Measurements from ENCODE around the gene TRMU.

Gene TRMU, protein sequence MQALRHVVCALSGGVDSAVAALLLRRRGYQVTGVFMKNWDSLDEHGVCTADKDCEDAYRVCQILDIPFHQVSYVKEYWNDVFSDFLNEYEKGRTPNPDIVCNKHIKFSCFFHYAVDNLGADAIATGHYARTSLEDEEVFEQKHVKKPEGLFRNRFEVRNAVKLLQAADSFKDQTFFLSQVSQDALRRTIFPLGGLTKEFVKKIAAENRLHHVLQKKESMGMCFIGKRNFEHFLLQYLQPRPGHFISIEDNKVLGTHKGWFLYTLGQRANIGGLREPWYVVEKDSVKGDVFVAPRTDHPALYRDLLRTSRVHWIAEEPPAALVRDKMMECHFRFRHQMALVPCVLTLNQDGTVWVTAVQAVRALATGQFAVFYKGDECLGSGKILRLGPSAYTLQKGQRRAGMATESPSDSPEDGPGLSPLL

DNA sequence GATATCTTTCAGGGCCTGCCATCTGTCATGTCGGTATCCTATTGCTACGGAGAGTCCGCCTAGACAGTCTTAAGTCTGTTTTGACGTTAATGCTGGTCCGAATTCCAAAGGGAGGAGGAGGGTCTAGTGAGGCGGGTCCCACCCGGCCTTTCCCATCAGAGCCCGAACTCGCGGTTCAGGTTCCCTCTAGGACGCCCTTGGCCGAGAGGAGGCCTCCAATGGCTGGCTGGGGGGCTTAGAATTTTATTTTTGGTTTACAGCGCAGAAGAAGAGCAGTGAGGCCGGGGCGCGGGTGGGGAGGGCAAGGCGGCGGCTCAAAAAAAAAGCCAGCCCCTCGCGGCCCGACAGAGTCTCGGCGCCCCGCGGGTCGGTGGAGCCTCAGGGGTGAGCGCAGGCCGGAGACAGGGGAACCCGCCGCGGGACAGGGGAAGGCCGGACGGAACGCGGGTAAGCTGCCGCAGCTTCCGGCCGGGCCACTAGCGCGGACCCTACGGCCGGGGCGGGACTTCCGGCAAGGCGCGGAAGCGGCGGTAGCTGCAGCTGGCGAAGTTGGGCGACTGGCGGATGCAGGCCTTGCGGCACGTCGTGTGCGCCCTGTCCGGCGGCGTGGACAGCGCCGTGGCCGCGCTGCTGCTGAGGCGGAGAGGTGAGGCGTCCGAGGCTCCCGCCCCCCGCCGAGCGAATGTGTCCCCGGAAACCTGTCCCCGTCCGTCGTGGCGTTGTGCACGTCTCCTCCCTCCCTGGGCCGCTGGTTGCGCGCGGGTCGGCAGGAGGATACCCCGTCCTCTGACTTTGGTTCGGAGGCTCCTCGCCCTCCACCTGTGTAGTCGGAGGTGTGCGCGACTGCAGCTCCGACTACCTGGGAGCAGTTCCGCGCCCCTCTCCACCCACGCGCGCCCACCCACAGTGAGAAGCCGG, at the start of gene TRMU:
Gene TRMU, plus strand, starts transcription at position 514 of the 918 bp plus-strand sequence. Its CDS starts 51 bp downstream, at position 565.
- DNase-seq (ENCODE audit: low read depth), result peak; percentile 77

DNA sequence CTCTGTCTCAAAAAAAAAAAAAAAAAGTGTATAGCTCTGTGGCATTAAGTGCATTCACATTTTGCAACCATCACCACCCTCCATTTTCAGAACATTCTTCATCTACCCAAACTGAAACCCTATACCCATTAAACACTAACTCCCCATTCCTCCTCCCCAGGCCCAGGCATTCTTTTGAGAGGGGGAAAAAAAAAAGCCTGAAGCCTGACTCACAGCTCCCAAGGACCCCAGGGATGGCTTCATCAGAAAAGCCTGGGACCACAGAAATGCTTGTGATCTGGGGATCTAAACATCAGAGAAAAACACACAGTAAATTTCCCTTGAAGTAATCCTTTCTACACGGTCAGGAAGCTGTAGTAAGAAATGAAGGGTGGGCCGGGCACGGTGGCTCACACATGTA, 49.5 kb upstream of the TRMU start:
- DNase-seq (ENCODE audit: low read depth), result no peak

DNA sequence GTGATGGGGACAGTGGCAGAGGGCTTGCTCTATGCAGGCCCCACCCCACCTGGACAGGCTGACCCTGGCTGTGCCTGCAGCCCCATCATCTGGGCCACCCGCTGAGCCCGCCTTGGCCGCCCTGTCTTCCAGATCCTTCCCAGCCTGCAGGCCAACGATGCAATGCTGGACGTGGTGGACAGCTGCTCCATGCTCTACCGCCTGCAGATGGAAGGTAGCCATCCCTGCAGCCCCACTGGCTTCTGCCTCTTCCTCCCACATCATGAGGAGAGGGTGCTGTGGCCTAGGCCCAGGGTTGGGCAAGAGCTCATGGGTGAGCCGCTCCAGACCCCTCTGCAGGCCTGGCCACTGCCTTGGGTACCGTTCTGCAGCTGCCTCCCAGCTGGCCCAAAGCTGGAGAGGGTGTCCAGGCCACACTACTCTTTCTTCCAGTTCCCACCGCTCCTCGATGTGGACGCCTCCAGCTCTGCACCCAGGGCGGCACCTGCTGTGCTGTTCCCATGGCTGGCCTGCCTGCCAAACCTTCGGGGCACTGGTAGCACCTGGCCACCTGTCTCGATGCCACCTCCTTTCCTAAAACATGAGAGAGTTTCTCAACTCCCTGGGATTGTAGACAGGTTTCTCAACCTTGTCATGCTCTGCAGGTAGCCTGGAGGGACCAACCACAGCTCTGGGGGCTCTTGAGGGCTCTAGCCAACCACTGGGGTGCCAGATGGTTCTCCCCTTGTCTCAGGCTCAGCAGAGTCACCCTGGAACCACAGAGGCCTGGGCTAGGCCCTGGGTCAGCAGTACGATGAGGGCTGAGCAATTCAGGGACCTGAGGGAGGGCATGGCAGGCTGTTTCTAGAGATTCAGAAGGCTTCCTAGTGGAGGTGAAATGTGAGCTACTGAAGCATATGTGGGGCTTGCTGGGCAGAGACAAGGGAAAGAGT, 48.3 kb upstream of the TRMU start:
- no peak for DNase-seq (ENCODE audit: low read depth)

DNA sequence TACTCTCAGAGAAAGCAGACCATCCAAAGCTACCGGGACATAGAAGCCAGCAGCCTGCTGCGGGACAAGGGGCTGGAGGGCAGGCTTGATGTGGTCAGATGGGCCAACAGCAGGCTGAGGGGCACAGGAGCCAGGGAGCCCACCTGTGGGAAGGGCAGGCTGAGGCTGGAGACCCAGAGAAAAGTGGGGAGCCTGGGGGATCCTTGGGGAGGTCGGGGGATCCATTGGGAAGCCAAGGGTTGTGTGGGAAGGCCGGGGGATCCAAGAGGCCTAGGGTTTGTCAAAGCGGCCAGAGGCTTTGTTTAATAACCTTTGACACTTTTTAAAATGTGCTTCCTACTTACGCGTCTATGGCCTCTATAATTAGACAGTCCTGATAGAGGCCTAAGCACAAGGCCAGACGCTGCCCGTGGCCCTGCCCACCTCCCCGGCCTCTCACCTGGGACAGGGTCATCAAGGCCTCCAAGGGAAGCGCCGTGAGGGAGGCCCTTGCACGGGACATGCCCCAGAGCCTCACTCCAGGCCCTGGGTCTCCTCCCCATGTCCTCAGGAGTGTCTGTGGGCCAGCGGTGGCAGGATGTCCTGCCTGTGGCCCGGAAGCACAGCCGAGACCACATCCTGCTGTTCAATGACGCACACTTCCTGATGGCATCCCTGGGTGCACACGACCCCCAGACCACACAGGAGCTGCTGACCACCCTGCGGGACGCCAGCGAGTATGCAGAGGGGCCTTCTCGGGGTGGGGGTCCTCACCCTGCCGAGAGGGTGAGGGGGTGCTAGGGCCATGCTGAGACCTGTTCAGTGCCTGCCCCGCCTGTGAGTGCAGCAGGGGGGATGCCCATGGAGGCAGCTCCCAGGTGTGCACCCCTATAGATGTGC, 47.4 kb upstream of the TRMU start:
- DNase-seq (ENCODE audit: low read depth), result peak; percentile 11

DNA sequence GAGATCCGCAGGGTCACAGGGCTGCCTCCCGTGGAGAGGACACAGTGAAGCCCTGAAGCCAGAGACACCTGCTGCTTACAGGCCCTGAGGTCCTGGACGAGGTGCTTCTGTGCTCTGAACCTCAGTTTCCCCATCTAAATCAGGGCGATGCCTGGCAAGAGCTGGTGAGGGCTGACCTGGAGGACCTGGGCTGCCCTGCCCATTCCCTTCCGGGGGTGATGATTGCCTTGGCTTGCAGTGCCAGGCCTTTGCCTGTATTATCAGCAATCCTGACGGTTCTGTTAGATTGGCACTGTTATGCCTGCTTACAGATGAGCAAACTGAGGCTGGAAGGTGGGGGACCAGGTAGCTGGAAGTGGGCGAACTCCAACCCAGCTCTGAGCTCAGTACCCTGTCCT, 46.7 kb upstream of the TRMU start:
- DNase-seq (ENCODE audit: low read depth), result no peak

DNA sequence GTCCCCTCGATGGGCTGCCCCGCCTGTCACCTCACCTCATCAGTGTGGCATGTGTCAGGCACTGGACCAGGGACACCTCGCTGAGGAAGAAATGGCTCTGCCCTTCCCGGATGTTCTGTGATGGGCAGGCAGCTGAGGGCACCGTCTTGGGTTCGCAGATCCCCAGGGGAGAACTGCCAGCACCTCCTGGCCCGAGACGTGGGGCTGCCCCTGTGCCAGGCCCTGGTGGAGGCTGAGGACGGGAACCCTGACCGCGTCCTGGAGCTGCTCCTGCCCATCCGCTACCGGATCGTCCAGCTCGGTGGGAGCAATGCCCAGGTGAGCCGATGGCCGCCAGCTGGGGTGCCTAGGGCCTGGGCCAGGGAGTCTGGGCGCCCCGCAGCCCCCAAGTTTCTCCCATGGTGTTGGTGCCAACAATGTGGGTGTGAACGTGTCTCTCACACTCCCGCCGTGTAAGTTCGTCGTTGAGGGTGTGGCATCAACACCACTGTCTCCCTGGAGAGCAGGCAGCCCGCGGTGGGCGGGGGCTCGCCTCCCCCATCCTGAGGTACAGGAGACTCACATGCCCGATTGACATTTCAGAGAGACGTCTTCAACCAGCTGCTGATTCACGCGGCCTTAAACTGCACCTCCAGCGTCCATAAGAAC, 46.1 kb upstream of the TRMU start:
- DNase-seq (ENCODE audit: low read depth), result no peak

DNA sequence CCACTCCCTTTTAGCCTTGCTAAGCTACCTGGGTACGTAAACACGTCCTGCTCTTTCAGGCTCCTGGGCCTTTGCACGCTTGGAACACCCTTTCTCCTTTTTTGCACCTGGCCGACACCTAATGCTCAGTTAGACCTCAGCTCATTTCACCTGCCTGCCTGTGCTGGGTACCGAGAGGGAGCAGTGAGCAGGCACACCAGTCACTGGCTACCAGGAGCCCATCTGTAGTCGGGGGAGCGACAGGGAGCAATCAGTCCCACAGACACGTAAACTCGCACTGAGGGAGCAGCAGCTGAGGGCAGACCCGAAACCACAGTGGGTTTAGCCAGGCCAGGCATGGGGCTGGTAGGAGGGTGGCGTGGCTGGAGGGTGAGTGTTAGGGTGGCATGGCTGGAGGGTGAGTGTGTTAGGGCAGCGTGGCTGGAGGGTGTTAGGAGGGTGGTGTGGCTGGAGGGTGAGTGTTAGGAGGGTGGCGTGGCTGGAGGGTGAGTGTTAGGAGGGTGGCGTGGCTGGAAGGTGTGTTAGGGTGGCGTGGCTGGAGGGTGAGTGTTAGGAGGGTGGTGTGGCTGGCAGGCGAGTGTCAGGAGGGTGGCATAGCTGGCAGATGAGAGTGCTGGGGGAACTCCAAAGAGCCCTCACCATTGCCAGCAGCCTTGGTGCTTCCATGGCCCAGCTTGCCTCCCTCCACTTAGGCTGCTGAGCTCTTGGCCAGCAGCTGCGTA, 45.2 kb upstream of the TRMU start:
- no peak for DNase-seq (ENCODE audit: low read depth)

DNA sequence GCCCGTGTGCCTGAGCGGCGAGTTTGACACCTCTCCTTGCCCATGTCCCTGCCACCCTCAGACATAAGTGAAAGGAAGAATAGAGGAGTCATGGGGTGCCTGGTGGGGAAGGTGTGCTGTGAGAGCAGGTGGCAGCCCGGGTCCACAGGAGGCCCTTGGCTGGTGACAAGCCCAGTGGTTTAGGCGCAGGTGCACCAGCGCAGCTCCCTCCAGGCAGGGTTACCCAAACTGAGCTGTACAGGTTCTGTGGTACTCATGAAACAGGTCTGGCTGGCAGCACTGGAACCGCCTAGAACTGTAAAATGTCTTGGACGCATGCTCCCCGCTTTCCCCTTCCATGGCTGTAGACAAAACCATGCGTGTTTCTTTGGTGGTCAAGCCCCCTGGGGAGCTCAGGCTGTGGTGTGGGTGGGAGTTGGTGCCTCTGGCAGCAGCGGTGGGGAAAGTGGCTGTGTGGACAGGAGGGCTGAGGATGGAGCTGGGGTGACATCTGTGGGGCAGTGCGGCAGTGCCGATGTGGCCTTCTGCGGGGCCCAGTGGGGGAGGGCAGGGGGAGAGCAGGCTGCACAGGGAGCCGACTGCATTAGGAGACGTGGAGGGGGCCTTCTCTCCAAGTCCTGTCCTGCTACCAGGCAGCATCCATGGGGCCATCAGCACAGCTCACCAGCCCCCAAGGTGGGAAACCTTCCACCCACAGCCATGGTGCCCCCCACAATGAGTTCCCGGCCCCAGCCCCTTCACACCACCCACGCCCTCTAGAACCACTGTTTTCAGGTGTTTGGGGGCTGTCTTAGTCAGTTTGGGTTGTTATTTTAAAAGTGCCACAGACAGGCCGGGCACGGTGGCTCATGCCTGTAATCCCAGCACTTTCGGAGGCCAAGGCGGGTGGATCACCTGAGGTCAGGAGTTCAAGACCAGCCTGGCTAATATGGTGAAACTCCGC, 44.4 kb upstream of the TRMU start:
- no peak for DNase-seq (ENCODE audit: low read depth)

DNA sequence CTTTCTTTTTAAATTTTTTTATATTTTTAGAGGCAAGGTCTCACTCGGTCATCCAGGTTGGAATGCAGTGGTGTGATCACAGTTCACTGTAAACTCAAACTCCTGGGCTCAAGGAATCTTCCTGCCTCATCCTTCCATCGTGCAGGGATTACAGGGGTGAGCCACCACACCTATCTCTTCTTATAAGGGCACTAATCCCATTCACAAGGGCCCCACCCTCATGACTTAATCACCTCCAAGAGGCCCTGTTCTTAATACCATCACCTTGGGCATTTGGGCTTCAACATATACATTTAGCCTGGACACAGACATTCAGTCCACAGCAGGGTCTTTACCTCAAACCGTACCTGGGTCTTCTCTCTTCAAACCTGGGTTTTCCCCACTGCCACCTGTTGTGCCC, 43.3 kb upstream of the TRMU start:
- DNase-seq (ENCODE audit: low read depth), result no peak

DNA sequence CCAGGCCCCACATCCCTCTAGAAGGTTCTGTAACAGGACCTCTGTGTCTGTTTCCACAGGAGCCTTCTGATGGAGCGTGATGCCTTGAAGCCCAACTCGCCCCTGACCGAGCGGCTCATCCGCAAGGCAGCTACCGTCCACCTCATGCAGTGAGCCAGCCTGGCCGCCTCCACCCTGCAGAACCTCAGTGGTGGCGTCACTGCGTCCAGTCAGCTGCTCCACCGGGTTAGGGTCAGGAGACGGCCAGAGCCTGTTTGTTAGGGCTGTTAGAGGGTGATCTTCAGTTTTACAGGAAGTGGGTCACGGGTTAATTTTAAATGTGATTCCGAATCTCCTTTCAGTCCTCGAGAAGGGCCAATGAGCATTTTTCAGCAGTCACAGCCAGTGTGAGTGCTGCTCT, 42.8 kb upstream of the TRMU start:
- DNase-seq (ENCODE audit: low read depth), result no peak

DNA sequence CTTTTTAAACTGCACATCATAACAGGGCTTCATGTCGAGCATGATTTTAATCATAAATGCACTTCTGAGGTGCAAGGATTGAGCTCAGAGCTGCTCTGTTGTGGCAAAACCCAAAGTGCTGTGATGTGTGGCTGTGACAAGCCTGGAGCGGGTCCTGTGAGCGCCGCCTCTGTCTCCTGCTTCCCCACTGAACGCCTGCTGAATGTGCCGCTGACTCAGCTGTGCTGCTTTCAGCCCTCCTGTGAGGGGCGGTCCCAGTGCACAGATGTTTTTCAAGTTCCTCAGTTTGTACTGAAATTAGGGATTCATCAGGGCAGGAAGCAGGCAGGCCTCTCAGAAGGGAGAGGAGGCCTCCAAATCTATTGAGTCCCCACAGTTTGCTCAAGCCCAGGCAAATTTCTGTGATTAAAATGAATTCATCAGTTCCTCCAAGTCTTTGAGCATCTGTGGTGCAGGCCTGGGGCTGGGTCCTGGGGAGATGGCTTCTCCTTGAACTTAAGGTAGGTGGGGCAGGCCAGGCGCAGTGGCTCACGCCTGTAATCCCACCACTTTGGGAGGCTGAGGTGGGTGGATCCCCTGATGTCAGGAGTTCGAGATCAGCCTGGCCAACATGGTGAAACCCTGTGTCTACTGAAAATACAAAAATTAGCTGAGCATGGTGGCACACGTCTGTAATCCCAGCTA, 41.8 kb upstream of the TRMU start:
- no peak for DNase-seq (ENCODE audit: low read depth)

DNA sequence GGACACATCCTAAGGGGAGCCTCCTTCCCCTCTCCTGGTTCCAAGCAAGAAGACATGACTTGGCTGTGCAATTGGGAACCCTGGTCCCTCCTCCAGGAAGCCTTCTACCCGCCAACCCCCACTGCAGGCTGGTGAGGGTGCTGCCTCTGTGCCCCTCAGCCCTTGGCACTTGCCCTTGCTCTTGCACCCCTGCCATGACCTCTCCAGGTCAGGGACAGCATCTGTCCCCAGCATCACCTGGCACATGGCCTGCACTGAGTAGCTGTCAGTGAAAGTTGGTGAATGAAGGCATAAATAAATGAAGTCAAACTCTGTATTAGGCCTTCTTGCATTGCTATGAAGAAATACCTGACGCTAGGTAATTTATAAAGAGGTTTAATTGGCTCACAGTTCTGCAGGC, 40.7 kb upstream of the TRMU start:
- DNase-seq (ENCODE audit: low read depth), result no peak

DNA sequence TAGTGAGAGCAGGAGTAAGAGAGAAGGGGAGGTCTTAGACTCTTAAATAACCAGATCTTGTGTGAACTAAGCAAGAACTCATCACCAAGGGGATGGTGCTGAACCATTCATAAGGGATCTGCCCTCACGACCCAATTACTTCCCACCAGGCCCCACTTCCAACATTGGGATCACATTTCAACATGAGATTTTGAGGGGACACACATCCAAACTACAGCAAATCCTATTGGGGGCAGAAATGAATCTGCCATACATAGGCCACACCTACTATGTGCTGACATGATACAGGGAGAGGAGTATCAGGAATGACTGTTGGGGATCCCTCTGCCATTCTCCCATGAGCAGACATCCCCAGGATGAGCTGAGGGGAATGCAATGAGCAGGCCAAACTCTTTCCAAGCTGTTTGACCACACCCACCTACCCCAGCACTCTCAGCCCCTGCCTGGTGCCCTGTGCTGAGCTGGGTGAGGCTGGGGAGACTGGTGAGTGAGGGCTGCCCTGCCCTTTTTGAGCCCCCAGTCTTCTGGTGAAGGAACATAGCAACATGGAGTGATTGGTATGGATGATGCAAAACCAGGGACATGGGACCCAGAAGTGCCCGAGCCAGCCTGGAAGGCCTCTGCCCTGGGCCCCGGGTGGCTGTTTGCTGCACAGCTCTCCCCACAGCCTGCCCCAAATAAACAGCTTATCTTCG, 40.1 kb upstream of the TRMU start:
- DNase-seq (ENCODE audit: low read depth), result no peak

DNA sequence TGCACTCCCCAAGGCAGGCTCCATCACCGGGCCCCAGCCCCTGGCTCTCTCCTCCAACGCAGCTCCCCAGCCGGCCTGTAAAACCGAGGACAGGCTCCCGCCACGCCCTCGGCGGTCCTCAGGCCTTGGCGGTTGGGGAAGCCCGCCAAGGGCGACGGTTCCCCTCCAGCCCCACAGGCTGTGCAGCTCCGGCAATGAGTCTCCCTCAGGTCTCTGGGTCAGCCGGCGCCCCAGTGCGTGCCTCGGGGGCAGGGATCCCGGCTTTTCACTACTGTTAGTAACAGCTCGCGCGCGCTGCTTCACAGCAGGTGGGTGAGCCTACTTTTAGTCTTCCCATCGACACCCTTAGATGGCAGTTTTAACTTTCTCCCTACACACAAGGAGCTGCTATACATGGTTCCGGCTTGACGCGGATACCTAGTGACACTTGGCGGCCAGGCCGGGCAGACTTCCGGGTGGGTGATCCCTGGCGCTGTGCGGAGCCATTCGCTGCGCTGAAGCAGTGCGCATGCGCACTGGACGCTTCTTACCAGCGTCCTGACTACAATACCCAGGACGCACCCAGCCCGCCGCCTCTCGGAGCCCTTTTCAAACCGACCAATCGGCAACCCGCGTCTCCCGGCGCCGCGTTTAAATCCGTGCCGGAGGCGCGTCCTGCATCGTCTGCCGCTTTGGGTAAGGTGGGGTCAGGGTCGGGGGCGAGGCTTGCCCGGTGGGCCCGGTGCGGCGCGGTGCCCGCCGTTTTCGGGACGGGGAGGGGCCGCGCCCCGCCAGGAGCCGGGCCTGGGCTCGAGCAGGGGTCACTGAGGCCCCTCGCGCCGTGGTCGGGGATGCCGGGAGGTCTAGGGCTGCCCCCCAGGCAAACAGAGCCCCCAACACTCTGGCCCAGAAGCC, 39.0 kb upstream of the TRMU start, which contains the start of gene GTSE1:
Gene GTSE1, plus strand, starts transcription at position 614 of the 894 bp plus-strand sequence. CDS start 531 bp downstream, outside the sequence.
- peak; percentile 96 for DNase-seq (ENCODE audit: low read depth)

DNA sequence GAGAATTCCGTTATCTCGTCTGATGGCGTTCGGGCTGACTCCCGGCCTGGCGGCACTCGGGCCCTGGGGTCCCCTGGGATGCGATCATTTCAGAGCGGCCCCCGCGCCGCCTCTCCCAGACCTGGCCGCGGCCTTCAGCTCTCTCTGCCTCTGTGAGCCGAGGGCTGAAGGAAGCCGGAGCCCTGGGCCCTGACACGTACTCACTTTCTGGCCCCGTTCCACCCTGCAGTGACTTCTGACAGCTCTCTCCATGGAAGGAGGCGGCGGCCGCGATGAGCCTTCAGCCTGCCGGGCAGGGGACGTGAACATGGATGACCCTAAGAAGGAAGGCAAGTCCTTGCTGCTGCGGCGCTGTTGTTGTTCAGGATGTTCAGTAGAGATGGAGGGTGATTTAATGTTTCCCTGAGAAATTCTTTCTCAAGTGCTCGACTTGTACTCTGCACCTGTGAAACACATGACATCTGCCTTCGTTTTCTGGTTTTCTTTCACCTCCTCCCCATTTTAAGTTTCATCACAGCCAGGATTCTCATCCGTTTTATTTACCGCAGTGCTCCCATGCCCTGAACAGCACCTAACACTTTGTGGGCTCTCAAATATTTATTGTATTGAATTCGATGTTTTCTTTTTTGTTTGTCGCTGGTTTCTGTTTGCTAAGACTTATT, 38.2 kb upstream of the TRMU start:
- peak; percentile 18 for DNase-seq (ENCODE audit: low read depth)

DNA sequence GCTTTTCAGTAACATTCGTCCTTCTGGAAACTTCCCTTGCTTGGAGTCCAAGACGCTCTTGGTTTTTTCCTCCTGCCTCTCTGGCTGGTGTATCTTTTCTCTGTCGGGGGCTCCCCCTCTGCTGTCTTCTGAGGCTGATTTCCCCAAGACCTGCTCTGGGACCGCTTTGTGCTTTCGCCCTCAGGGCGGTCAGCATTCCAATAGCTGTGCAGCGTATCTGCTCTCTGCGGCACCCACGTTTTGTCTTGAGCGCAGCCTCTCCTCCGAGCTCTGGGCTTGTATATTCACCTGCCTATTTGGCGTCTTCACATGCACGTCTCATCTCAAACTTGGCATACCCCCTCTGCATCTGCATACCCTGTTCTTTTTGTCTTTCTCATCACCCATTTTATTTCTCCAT, 36.4 kb upstream of the TRMU start:
- no peak for DNase-seq (ENCODE audit: low read depth)

Measured in activated T-cell treated with anti-CD3 and anti-CD28 coated beads for 48 hours (primary cell).